Activated CD4-positive, alpha-beta T cell treated with anti-CD3 and anti-CD28 coated beads, Interleukin-2, amount 10 ng/mL, durations not matched to agents 7 days and 5 days (primary cell): ENCODE measurements around the gene CCDC178. TPM values are rescaled to one million over a fixed set of nuclear protein-coding genes. Genes with fewer than 3 reads are reported as not detected.

Source experiments
- CTCF ChIA-PET: fragments of 350-600 bp; sonication (Branson Sonifier 250); formaldehyde crosslinking; loops from one replicate; lab custom pipeline; 2021; ENCODE audit warnings: antibody characterized with exemption; lab: Charles Lee
- POLR2A ChIA-PET: fragments of 350-600 bp; sonication (Branson Sonifier 250); formaldehyde crosslinking; loops from one replicate; lab custom pipeline; 2021; ENCODE audit warnings: antibody characterized with exemption; lab: Charles Lee
- DNase-seq: peaks from one replicate; pipeline ENCODE4 v3.0.0-alpha.2; 2020
- H3K27ac Mint-ChIP-seq: one replicate; pipeline ENCODE4 v1.8.0; 2021; ENCODE audit warnings: mild to moderate bottlenecking, moderate library complexity, mixed read lengths
- H3K27me3 Mint-ChIP-seq: one replicate; pipeline ENCODE4 v1.8.0; 2021; ENCODE audit warnings: mixed read lengths
- H3K36me3 Mint-ChIP-seq: one replicate; pipeline ENCODE4 v1.8.0; 2021; ENCODE audit warnings: low read depth, mixed read lengths
- H3K4me1 Mint-ChIP-seq: one replicate; pipeline ENCODE4 v1.8.0; 2021; ENCODE audit warnings: mixed read lengths
- H3K4me3 Mint-ChIP-seq: one replicate; pipeline ENCODE4 v1.8.0; 2021; ENCODE audit warnings: mild to moderate bottlenecking, moderate library complexity, mixed read lengths
- H3K9me3 Mint-ChIP-seq: one replicate; pipeline ENCODE4 v1.8.0; 2021; ENCODE audit warnings: mixed read lengths
- total RNA-seq, 2 experiments: library from RNA; stranded (reverse); gene quantifications; one replicate each; pipeline ENCODE4 v1.2.3, GENCODE V29; 2021

CCDC178 gene
- total RNA-seq, 2 experiments from 2014 or later: not detected

- no peak overlapping the region for H3K27ac Mint-ChIP-seq
- no peak overlapping the region for H3K4me3 Mint-ChIP-seq
- CTCF ChIA-PET: no interaction called here
- H3K36me3 Mint-ChIP-seq: no peaks in the 10 kb centered on the region
- H3K27me3 Mint-ChIP-seq: no peaks in the 10 kb centered on the region
- no peaks in the 10 kb centered on the region for H3K4me1 Mint-ChIP-seq
- POLR2A ChIA-PET: no interaction called here
- H3K9me3 Mint-ChIP-seq: no peaks in the 10 kb centered on the region
- DNase-seq: no peak
These were observed 176.0 kb downstream of the CCDC178 start for GRCh38 chr18:33264566-33264965.

GRCh38 chr18:33239298-33239697, 201.2 kb downstream of the CCDC178 start:
- Mint-ChIP-seq H3K27me3 (no peaks in the 10 kb centered on the region), H3K36me3 (no peaks in the 10 kb centered on the region), H3K4me3 (no peak overlapping the region), H3K4me1 (peaks cover 2% of the 10 kb centered on the region), H3K27ac (no peak overlapping the region), H3K9me3 (peaks cover 10% of the 10 kb centered on the region)
- no peak for DNase-seq
- CTCF ChIA-PET: no interaction called here
- POLR2A ChIA-PET: no interaction called here

DNA sequence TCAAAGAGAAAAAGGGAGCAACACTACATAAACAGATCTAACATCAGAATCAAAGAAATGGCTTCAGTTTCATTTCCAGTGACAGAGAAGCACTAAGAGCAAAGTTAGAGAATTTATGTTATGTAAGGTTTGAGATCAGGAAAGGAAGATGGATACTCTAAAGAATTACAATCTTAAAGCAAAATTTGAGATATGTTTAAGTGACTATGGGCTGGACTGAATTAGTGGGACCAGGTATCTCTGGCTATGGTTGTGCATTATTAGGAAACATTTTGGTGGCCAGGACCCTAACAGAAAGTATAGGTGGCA, 208.2 kb downstream of the CCDC178 start:
- Mint-ChIP-seq H3K4me1 (peaks cover 5% of the 10 kb centered on the region), H3K9me3 (no peaks in the 10 kb centered on the region), H3K27me3 (no peaks in the 10 kb centered on the region), H3K36me3 (no peaks in the 10 kb centered on the region), H3K27ac (no peak overlapping the region), H3K4me3 (no peak overlapping the region)
- CTCF ChIA-PET: interaction anchor here (0.5 to 1.2 kb wide), 5 partner anchors 11 to 685 kb away, joined by 3 to 4 read pairs (median 3); no protein-coding TSS in a partner anchor
- POLR2A ChIA-PET: no interaction called here
- no peak for DNase-seq

- no peaks in the 10 kb centered on the region for H3K36me3 Mint-ChIP-seq
- peaks cover 5% of the 10 kb centered on the region for H3K4me1 Mint-ChIP-seq
- H3K27ac Mint-ChIP-seq: no peak overlapping the region
- ChIA-PET CTCF (interaction anchor here (0.5 to 1.2 kb wide), 5 partner anchors 11 to 684 kb away, joined by 3 to 4 read pairs (median 3); no protein-coding TSS in a partner anchor), POLR2A (no interaction called here)
- DNase-seq: peak; percentile 77
- no peaks in the 10 kb centered on the region for H3K27me3 Mint-ChIP-seq
- no peaks in the 10 kb centered on the region for H3K9me3 Mint-ChIP-seq
- no peak overlapping the region for H3K4me3 Mint-ChIP-seq
These were observed 208.8 kb downstream of the CCDC178 start for GRCh38 chr18:33231474-33232317.

DNA sequence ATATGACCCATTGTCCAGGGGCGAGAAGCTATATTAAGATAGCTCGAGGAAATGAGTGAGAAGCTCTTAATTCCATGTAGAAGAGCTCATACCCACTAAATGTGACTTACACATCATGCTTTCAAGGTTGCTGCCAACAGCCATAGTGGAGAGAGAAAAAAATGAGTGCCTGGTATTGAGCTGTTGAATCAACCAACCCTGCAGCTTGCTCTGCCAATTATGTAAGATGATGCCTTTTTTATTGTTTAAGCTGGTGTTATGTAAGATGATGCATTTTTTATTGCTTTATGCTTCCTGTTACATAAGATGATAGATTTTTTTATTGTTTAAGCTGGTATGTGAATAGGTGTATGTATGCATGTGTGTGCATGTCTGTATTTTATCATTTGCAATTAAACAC, 228.2 kb downstream of the CCDC178 start:
- Mint-ChIP-seq H3K36me3 (no peaks in the 10 kb centered on the region), H3K4me1 (no peaks in the 10 kb centered on the region), H3K4me3 (no peak overlapping the region), H3K9me3 (no peaks in the 10 kb centered on the region), H3K27me3 (no peaks in the 10 kb centered on the region), H3K27ac (no peak overlapping the region)
- ChIA-PET CTCF (interaction anchor here (1.6 kb wide), 1 partner anchor 20 kb away, joined by 4 read pairs; no protein-coding TSS in a partner anchor), POLR2A (no interaction called here)
- no peak for DNase-seq

- no peak overlapping the region for H3K4me3 Mint-ChIP-seq
- ChIA-PET CTCF (no interaction called here), POLR2A (no interaction called here)
- H3K9me3 Mint-ChIP-seq: no peaks in the 10 kb centered on the region
- H3K4me1 Mint-ChIP-seq: no peaks in the 10 kb centered on the region
- H3K36me3 Mint-ChIP-seq: no peaks in the 10 kb centered on the region
- no peaks in the 10 kb centered on the region for H3K27me3 Mint-ChIP-seq
- no peak overlapping the region for H3K27ac Mint-ChIP-seq
- DNase-seq: no peak
These were observed 229.8 kb downstream of the CCDC178 start for GRCh38 chr18:33210575-33211189.

DNA sequence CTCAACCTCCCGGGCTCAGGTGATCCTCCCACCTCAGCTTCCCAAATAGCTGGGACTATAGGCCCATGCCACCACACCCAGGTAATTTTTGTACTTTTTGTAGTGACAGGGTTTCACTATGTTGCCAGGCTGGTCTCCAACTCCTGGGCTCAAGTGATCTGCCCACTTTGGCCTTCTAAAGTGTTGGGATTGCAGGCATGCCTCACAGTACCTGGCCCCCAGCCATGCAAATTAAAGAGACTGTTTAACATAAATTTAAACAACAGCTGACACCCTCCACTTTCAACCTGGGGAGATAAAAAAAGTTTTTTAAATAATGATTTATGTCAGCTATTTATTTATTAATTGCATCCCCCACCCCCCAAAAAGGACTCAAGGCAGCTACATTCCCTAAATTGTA, 234.7 kb downstream of the CCDC178 start:
- H3K4me3 Mint-ChIP-seq: no peak overlapping the region
- no peaks in the 10 kb centered on the region for H3K36me3 Mint-ChIP-seq
- ChIA-PET POLR2A (no interaction called here), CTCF (no interaction called here)
- H3K9me3 Mint-ChIP-seq: no peaks in the 10 kb centered on the region
- H3K27me3 Mint-ChIP-seq: no peaks in the 10 kb centered on the region
- no peak overlapping the region for H3K27ac Mint-ChIP-seq
- no peak for DNase-seq
- no peaks in the 10 kb centered on the region for H3K4me1 Mint-ChIP-seq

GRCh38 chr18:33201509-33201926, 239.0 kb downstream of the CCDC178 start:
- DNase-seq: peak; percentile 5
- Mint-ChIP-seq H3K9me3 (no peaks in the 10 kb centered on the region), H3K4me1 (no peaks in the 10 kb centered on the region), H3K4me3 (no peak overlapping the region), H3K36me3 (no peaks in the 10 kb centered on the region), H3K27me3 (no peaks in the 10 kb centered on the region), H3K27ac (no peak overlapping the region)
- CTCF ChIA-PET: no interaction called here
- POLR2A ChIA-PET: no interaction called here

DNA sequence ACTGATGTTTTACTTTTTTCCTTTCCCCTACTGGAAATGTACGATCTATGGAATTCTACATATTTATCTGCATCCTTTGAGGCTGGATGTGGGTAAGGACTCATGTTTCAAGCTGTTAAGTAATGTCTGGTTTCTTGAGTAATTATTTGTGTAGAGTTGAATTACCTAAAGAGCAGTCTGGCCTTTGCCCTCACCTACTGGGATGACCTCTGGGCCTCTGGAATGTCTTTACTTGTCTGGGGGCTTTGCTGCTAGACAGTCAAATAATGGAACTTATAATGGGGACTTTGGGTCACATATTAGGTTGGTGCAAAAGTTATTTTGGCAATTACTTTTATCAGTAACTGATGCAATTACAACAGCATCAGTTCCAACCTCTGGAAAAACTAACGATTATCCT, 244.7 kb downstream of the CCDC178 start:
- Mint-ChIP-seq H3K9me3 (no peaks in the 10 kb centered on the region), H3K27me3 (no peaks in the 10 kb centered on the region), H3K36me3 (no peaks in the 10 kb centered on the region), H3K4me1 (no peaks in the 10 kb centered on the region), H3K27ac (no peak overlapping the region), H3K4me3 (no peak overlapping the region)
- DNase-seq: no peak
- CTCF ChIA-PET: no interaction called here
- POLR2A ChIA-PET: no interaction called here

DNA sequence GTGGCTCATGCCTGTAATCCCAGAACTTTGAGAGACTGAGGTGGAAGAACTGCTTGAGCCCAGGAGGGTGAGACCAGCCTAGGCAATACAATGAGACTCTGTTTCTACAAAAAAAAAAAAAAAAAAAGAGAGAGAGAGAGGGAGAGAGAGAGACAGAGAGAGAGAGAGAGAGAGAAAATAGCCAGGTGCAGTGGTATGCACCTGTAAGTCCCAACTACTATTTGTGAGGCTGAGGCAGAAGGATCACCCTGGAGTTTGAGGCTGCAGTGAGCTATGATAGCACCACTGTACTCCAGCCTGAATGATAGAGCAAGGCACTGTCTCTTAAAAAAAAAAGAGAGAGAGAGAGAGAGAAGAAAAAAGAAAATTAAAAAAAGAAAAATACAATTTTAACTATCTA, 245.7 kb downstream of the CCDC178 start:
- Mint-ChIP-seq H3K4me3 (no peak overlapping the region), H3K27ac (no peak overlapping the region), H3K4me1 (no peaks in the 10 kb centered on the region), H3K9me3 (no peaks in the 10 kb centered on the region), H3K36me3 (no peaks in the 10 kb centered on the region), H3K27me3 (no peaks in the 10 kb centered on the region)
- ChIA-PET POLR2A (no interaction called here), CTCF (no interaction called here)
- DNase-seq: no peak

DNA sequence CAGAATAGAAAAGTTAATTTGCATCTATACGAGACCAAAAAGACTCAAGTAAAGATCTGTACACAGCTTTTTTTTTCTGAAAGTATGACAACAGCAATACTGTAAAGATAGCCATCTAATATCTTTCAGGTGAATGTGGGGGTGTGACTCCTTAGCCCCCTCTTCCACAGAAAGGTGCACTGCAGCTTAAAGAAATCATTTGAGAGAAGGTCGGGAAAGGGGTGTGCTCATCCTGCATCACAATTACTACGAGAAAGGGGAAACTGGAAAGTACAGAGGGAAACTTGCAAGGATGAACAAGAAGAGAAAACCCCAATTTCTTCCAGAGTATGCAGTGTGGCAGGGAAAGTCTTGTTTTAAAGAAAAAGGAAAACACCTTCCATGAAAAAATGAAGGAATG, 255.6 kb downstream of the CCDC178 start:
- H3K4me3 Mint-ChIP-seq: no peak overlapping the region
- ChIA-PET CTCF (no interaction called here), POLR2A (no interaction called here)
- no peaks in the 10 kb centered on the region for H3K36me3 Mint-ChIP-seq
- H3K27ac Mint-ChIP-seq: no peak overlapping the region
- no peaks in the 10 kb centered on the region for H3K27me3 Mint-ChIP-seq
- H3K4me1 Mint-ChIP-seq: no peaks in the 10 kb centered on the region
- DNase-seq: no peak
- H3K9me3 Mint-ChIP-seq: peaks cover 3% of the 10 kb centered on the region

GRCh38 chr18:33184175-33184574, 256.3 kb downstream of the CCDC178 start:
- POLR2A ChIA-PET: no interaction called here
- no peaks in the 10 kb centered on the region for H3K4me1 Mint-ChIP-seq
- H3K4me3 Mint-ChIP-seq: no peak overlapping the region
- H3K27ac Mint-ChIP-seq: no peak overlapping the region
- CTCF ChIA-PET: no interaction called here
- H3K36me3 Mint-ChIP-seq: no peaks in the 10 kb centered on the region
- H3K9me3 Mint-ChIP-seq: peaks cover 3% of the 10 kb centered on the region
- no peaks in the 10 kb centered on the region for H3K27me3 Mint-ChIP-seq
- no peak for DNase-seq

DNA sequence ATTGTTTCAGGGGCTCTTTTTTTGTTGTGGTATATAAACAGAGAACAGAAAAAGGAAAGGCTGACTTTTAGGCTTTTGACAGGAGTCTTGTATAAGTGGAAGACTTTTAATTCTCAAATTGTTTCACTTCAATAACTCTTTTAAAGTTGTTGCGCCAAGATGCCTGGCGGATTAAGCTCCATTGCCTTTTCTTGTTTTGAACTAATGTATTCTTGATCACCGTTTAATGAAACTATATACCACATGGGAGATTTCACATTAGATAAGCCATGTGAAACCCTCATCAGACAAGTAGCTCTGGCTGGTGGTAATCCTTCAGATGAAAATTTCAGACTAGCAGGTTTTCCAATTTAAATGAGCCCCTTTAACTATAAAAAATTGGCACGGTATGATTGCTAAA, 257.4 kb downstream of the CCDC178 start:
- POLR2A ChIA-PET: no interaction called here
- H3K27me3 Mint-ChIP-seq: no peaks in the 10 kb centered on the region
- CTCF ChIA-PET: no interaction called here
- H3K4me1 Mint-ChIP-seq: no peaks in the 10 kb centered on the region
- peaks cover 3% of the 10 kb centered on the region for H3K9me3 Mint-ChIP-seq
- DNase-seq: no peak
- no peak overlapping the region for H3K4me3 Mint-ChIP-seq
- no peak overlapping the region for H3K27ac Mint-ChIP-seq
- no peaks in the 10 kb centered on the region for H3K36me3 Mint-ChIP-seq
